Endothelial cell of umbilical vein (primary cell): ENCODE results near the gene SYNE1. TPM values are rescaled to one million over a fixed set of nuclear protein-coding genes. Genes with fewer than 3 reads are reported as not detected.
A peak's percentile ranks its signal among the peaks of the same experiment; 100 is the strongest.

Source experiments
- BruUV-seq: library from RNA; stranded (reverse); fragments of 400-500 nt; replicated peaks from 2 replicates; lab custom pipeline; 2021; lab: Mats Ljungman, UMichigan
- CTCF ChIA-PET: fragments of 300-600, 350-600 bp; sonication (Branson Sonifier 250); formaldehyde crosslinking; loops from one replicate; lab custom pipeline; 2021; ENCODE audit warnings: antibody characterized with exemption, inconsistent platforms; lab: Charles Lee
- POLR2A ChIA-PET: fragments of 300-600, 350-600 bp; sonication (Branson Sonifier 250); formaldehyde crosslinking; loops from one replicate; lab custom pipeline; 2021; ENCODE audit warnings: antibody characterized with exemption, inconsistent platforms; lab: Charles Lee
- DNase-seq: peaks from one replicate; pipeline ENCODE4 v3.0.0-alpha.2; 2011; ENCODE audit warnings: low read depth, low spot score
- FAIRE-seq: peaks from 2 replicates; lab custom pipeline; 2011; peaks lifted over from hg19 to GRCh38; lab: Jason Lieb, UNC
- H2AFZ ChIP-seq: 2 replicates; pipeline ENCODE4 v1.6.0; 2012; ENCODE audit warnings: low read depth, low read length, control low read depth, inconsistent platforms
- H3K27ac ChIP-seq: 2 replicates; pipeline ENCODE4 v1.5.1; 2011; ENCODE audit warnings: low read depth, mild to moderate bottlenecking, control low read depth, low read length, moderate library complexity; ENCODE audit not compliant: insufficient read depth
- H3K27me3 ChIP-seq, 2 experiments: 2 replicates each; pipeline versions ENCODE4 v1.6.0 to v1.6.1; 2011; ENCODE audit warnings: low read length in 2 of 2, mixed read lengths in 1 of 2; ENCODE audit not compliant: control insufficient read depth in 2 of 2, insufficient read depth in 2 of 2
- H3K36me3 ChIP-seq, 2 experiments: 2 replicates in 1 of 2; 3 replicates in 1 of 2; pipeline ENCODE4 v1.5.1; 2011; ENCODE audit warnings: low read length in 2 of 2, mild to moderate bottlenecking in 1 of 2, moderate library complexity in 1 of 2; ENCODE audit not compliant: control insufficient read depth in 2 of 2, insufficient read depth in 2 of 2; ENCODE audit errors: extremely low read depth in 1 of 2
- H3K4me1 ChIP-seq: 3 replicates; pipeline ENCODE4 v1.5.1; 2011; ENCODE audit warnings: mild to moderate bottlenecking, low read length; ENCODE audit not compliant: control insufficient read depth, insufficient read depth; ENCODE audit errors: extremely low read depth
- H3K4me2 ChIP-seq: 2 replicates; pipeline ENCODE4 v1.6.1; 2011; ENCODE audit warnings: low read length, control low read depth, mixed read lengths; ENCODE audit not compliant: insufficient read depth
- H3K4me3 ChIP-seq, 3 experiments: fragments of 200-600 bp in 1 of 3; sonication (generic), shearing (Covaris generic) in 1 of 3; replicated peaks in 1 of 3; 2 replicates each; pipeline ENCODE4 v1.5.1; 2011 to 2016; ENCODE audit warnings: control low read depth in 3 of 3, low read length in 3 of 3, mild to moderate bottlenecking in 2 of 3, inconsistent platforms in 1 of 3, low read depth in 1 of 3, moderate library complexity in 1 of 3; ENCODE audit not compliant: insufficient read depth in 1 of 3
- H3K79me2 ChIP-seq: 2 replicates; pipeline ENCODE4 v1.6.0; 2012; ENCODE audit warnings: low read length, inconsistent platforms; ENCODE audit not compliant: control insufficient read depth, insufficient read depth
- H3K9ac ChIP-seq: replicated peaks from 2 replicates; pipeline ENCODE3; 2011; ENCODE audit warnings: low read length, control low read depth; ENCODE audit not compliant: insufficient read depth; ENCODE audit errors: extremely low read depth
- H3K9me1 ChIP-seq: replicated peaks from 3 replicates; pipeline ENCODE4 v1.6.0; 2011; ENCODE audit warnings: mild to moderate bottlenecking, low read length; ENCODE audit not compliant: control insufficient read depth, insufficient read depth; ENCODE audit errors: extremely low read depth
- H3K9me3 ChIP-seq: replicated peaks from 2 replicates; pipeline ENCODE4 v1.5.1; 2012; ENCODE audit warnings: low read length, inconsistent platforms; ENCODE audit not compliant: control insufficient read depth, insufficient read depth
- H4K20me1 ChIP-seq: replicated peaks from 2 replicates; pipeline ENCODE3; 2011; ENCODE audit warnings: mild to moderate bottlenecking, low read length; ENCODE audit not compliant: control insufficient read depth, insufficient read depth; ENCODE audit errors: extremely low read depth
- CTCF ChIP-seq, 2 donors: IDR thresholded peaks; 1 replicate in 1 of 2; 2 replicates in 1 of 2; pipeline ENCODE4 v1.5.1; 2011; ENCODE audit warnings: low read length in 2 of 2, mild to moderate bottlenecking in 2 of 2, moderate library complexity in 2 of 2, control low read depth in 1 of 2, inconsistent platforms in 1 of 2, low read depth in 1 of 2; ENCODE audit not compliant: insufficient read depth in 1 of 2; ENCODE audit errors: extremely low read depth in 1 of 2
- EZH2 ChIP-seq: IDR thresholded peaks from 2 replicates; pipeline ENCODE4 v1.6.1; 2012; ENCODE audit warnings: borderline replicate concordance, low read depth, mild to moderate bottlenecking, moderate library complexity, low read length, inconsistent platforms; ENCODE audit not compliant: severe bottlenecking
- FOS ChIP-seq: IDR thresholded peaks from 2 replicates; pipeline ENCODE4 v1.6.1; 2011; ENCODE audit warnings: mild to moderate bottlenecking, low read length, moderate library complexity, borderline replicate concordance; ENCODE audit not compliant: insufficient read depth
- GATA2 ChIP-seq: IDR thresholded peaks from 2 replicates; pipeline ENCODE4 v1.7.0; 2011; ENCODE audit warnings: low read depth, mild to moderate bottlenecking, moderate library complexity, mixed read lengths, low read length; ENCODE audit not compliant: insufficient read length, insufficient read depth
- JUN ChIP-seq: IDR thresholded peaks from 2 replicates; pipeline ENCODE4 v1.6.1; 2011; ENCODE audit warnings: borderline replicate concordance, low read depth; ENCODE audit not compliant: insufficient read length, insufficient read depth
- MAX ChIP-seq: IDR thresholded peaks from 2 replicates; pipeline ENCODE4 v1.6.1; 2011; ENCODE audit not compliant: insufficient read depth, insufficient read length
- MYC ChIP-seq: IDR thresholded peaks from one replicate; pipeline ENCODE4 v1.6.1; 2011; ENCODE audit warnings: mild to moderate bottlenecking, low read depth, low read length
- POLR2A ChIP-seq: IDR thresholded peaks from 2 replicates; pipeline ENCODE4 v1.6.1; 2012; ENCODE audit warnings: low read depth, mild to moderate bottlenecking, control low read depth, low read length
- POLR2AphosphoS5 ChIP-seq: IDR thresholded peaks from 2 replicates; pipeline ENCODE4 v1.6.1; 2012; ENCODE audit warnings: low read depth, mild to moderate bottlenecking, control low read depth, low read length, moderate library complexity; ENCODE audit not compliant: insufficient read depth
- dilution Hi-C: fragments of 300-500 bp; cut with MboI; formaldehyde crosslinking; loops from one replicate; pipeline ENCODE4 v1.15.0; 2019; ENCODE audit warnings: low sequenced_read_pairs; ENCODE audit not compliant: extremely low pct_ligation_motif_present
- intact Hi-C: fragments of 100-400 bp; cut with micrococcal nuclease; formaldehyde crosslinking; loops from one replicate; pipeline ENCODE4 v1.10.0; 2022
- polyA plus RNA-seq, 4 experiments: library from polyadenylated mRNA; depleted of rRNA in 3 of 4; stranded (reverse) in 3 of 4; unstranded in 1 of 4; fragments of >200 nt; gene quantifications; 2 replicates each; pipeline versions ENCODE4 v1.2.1 to v1.2.3, GENCODE V29; 2011 to 2012; ENCODE audit warnings: missing spikeins in 1 of 4
- total RNA-seq: library from RNA; stranded (reverse); gene quantifications from 2 replicates; pipeline ENCODE4 v1.2.3, GENCODE V29; 2021

SYNE1 gene
- total and polyA plus RNA-seq, 2 donors (not counting 3 experiments of a cell fraction or from before 2014, with no cell fraction given) = 26.5 to 52.3 TPM

- peak; percentile 52 for DNase-seq
- dilution Hi-C loops = no loop called here
- no peak overlapping the region for H3K9ac ChIP-seq
- no peak overlapping the region for H3K4me3 ChIP-seq
- no peak overlapping the region for H3K27ac ChIP-seq
- no peaks in the 10 kb centered on the region for H4K20me1 ChIP-seq
- CTCF ChIA-PET = interaction anchor here (1.8 to 4.1 kb wide), 3 partner anchors 14 to 99 kb away, joined by 5 to 14 read pairs (median 9); no protein-coding TSS in a partner anchor
- no peaks in the 10 kb centered on the region for H3K79me2 ChIP-seq
- no peaks in the 10 kb centered on the region for H3K9me3 ChIP-seq
- TF ChIP-seq JUN (no peak), POLR2AphosphoS5 (no peak), POLR2A (no peak), EZH2 (no peak), GATA2 (no peak), MYC (no peak)
- FAIRE-seq = no peak
- POLR2A ChIA-PET = no interaction called here
- H3K27me3 ChIP-seq = peaks cover 0 to 12% of the 10 kb centered on the region in 2 experiments
- no peaks in the 10 kb centered on the region for H3K9me1 ChIP-seq
- H2AFZ ChIP-seq = no peak overlapping the region
- H3K4me2 ChIP-seq = peak overlapping the region; percentile 80
- intact Hi-C loops = no loop called here
- BruUV-seq = no TSS peak
- no peaks in the 10 kb centered on the region for H3K36me3 ChIP-seq
- H3K4me1 ChIP-seq = peaks cover 19% of the 10 kb centered on the region
Measured at GRCh38 chr6:152571089-152571488, 66.1 kb downstream of the SYNE1 start.

- CTCF ChIA-PET = interaction anchor here (1.4 kb wide), 1 partner anchor 14 kb away, joined by 3 read pairs; no protein-coding TSS in a partner anchor
- Histone ChIP-seq H3K27me3 (peaks cover 0 to 5% of the 10 kb centered on the region in 2 experiments), H3K4me1 (peaks cover 3% of the 10 kb centered on the region), H3K4me2 (no peak overlapping the region), H2AFZ (no peak overlapping the region), H3K9me3 (no peaks in the 10 kb centered on the region), H3K79me2 (no peaks in the 10 kb centered on the region), H4K20me1 (no peaks in the 10 kb centered on the region), H3K9ac (no peak overlapping the region), H3K4me3 (no peak overlapping the region), H3K9me1 (no peaks in the 10 kb centered on the region), H3K36me3 (no peaks in the 10 kb centered on the region), H3K27ac (no peak overlapping the region)
- no TSS peak for BruUV-seq
- dilution Hi-C loops = no loop called here
- FAIRE-seq = no peak
- DNase-seq = peak; percentile 14
- intact Hi-C loops = no loop called here
- no peak for TF ChIP-seq FOS
- TF ChIP-seq EZH2 = no peak
- TF ChIP-seq JUN = no peak
- no peak for TF ChIP-seq POLR2A
- TF ChIP-seq CTCF (IDR thresholded peaks at IDR 0.05; ENCODE audit: extremely low read depth in 1 of 2, insufficient read depth in 1 of 2, low read depth in 1 of 2, low read length in 2 of 2) = no peak
- no peak for TF ChIP-seq POLR2AphosphoS5
- no peak for TF ChIP-seq MYC
- no peak for TF ChIP-seq MAX
- TF ChIP-seq GATA2 = no peak
- POLR2A ChIA-PET = no interaction called here
Measured at GRCh38 chr6:152566103-152566875, 70.9 kb downstream of the SYNE1 start.
